Upper lobe of right lung (tissue), 1 donor: ENCODE data around the gene CHRM5. TPM values are rescaled to one million over a fixed set of nuclear protein-coding genes. Genes with fewer than 3 reads are reported as not detected.

Source experiments
- ATAC-seq: fragments of 200-7000 bp; cut with Tn5 transposase; one replicate; pipeline ENCODE4 v1.9.1; 2020; ENCODE audit warnings: mild to moderate bottlenecking, moderate library complexity
- DNase-seq: peaks from one replicate; pipeline ENCODE4 v3.0.0-alpha.2; 2020
- H3K27ac ChIP-seq: fragments of 200-600 bp; one replicate; pipeline ENCODE4 v1.8.0; 2022
- H3K27me3 ChIP-seq: fragments of 200-600 bp; one replicate; pipeline ENCODE4 v1.8.0; 2022; ENCODE audit warnings: mild to moderate bottlenecking
- H3K36me3 ChIP-seq: fragments of 200-600 bp; one replicate; pipeline ENCODE4 v1.8.0; 2022
- H3K4me1 ChIP-seq: fragments of 200-600 bp; one replicate; pipeline ENCODE4 v1.8.0; 2022
- H3K4me3 ChIP-seq: fragments of 200-600 bp; one replicate; pipeline ENCODE4 v1.8.0; 2022; ENCODE audit warnings: mild to moderate bottlenecking
- H3K9me3 ChIP-seq: fragments of 200-600 bp; one replicate; pipeline ENCODE4 v1.8.0; 2022
- CTCF ChIP-seq: fragments of 200-600 bp; IDR thresholded peaks from one replicate; pipeline ENCODE4 v1.8.0; 2022; ENCODE audit warnings: antibody characterized with exemption
- intact Hi-C: fragments of 100-400 bp; cut with DNase I; formaldehyde crosslinking; loops from one replicate; pipeline ENCODE4 v1.11.0; 2022
- total RNA-seq: library from RNA; stranded (reverse); fragmentation: NEBNext Ultra II Directional; extraction: Animal tissue kit (Norgen Biotek cat#: 25700); gene quantifications from one replicate; pipeline ENCODE4 v1.2.1, GENCODE V29; 2021
- donor health status: DM: no; HTN: yes; CAD: no; lungs with severe emphysema.

CHRM5 gene
- total RNA-seq, 1 donor from 2014 or later: not detected

- ATAC-seq: peak; percentile 32
- peaks cover 25% of the 10 kb centered on the region for H3K4me1 ChIP-seq
Observed at GRCh38 chr15:34102175-34102925, 134.1 kb downstream of the CHRM5 start.

DNA sequence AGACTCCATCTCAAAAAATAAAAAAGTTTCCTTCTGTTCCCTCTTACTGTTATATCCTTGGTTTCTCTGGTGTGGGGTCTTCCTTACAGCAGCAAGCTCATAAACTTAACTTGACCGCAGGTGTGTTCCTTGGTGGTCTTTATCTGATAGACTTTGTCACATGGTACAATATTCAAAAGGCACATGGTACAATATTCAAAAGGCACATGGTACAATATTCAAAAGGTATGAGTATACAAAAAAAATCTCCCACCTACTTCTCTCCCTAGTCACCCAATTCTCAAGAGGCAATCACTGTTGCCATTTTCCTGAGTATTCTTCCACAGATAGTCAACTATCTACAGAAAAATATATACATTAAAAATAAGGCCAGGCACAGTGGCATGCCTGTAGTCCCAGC is 138.1 kb downstream of the CHRM5 start:
- Histone ChIP-seq H3K27ac (no peak overlapping the region), H3K4me1 (peaks cover 7% of the 10 kb centered on the region), H3K27me3 (no peaks in the 10 kb centered on the region), H3K4me3 (no peak overlapping the region), H3K9me3 (no peaks in the 10 kb centered on the region), H3K36me3 (no peaks in the 10 kb centered on the region)
- no peak for DNase-seq
- intact Hi-C loops: loop anchor here (10.0 kb wide), 1 partner anchor 108 kb away; the partner anchor contains the start of gene KATNBL1
- ATAC-seq: no peak
- no peak for TF ChIP-seq CTCF

More at GRCh38 chr15:34102175-34102925, 134.1 kb downstream of the CHRM5 start:
- intact Hi-C loops: loop anchor here (10.0 kb wide), 1 partner anchor 112 kb away; the partner anchor contains the start of gene KATNBL1
- Histone ChIP-seq H3K4me3 (peak overlapping the region; percentile 96), H3K27ac (peak overlapping the region; percentile 94), H3K36me3 (no peaks in the 10 kb centered on the region), H3K27me3 (no peaks in the 10 kb centered on the region), H3K9me3 (no peaks in the 10 kb centered on the region)
- no peak for DNase-seq
- no peak for TF ChIP-seq CTCF

DNA sequence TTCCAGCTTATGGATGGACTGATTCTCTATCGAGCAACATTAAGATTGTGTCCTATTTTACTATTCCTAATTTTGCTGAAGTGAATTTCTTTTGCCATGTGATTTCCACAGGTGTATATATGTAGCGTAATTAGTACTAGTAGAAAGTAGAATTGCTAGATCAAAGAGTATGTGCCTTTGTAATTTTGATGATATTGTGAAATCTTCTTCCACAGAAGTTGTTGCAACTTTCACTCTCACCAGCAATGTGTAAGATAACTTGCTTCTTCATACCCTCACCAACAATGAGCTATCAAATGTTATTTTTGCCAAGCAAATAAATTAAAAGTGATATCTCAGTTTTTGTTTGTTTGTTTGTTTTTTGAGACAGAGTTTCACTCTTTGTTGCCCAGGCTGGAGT is 139.0 kb downstream of the CHRM5 start:
- intact Hi-C loops: loop anchor here (10.0 kb wide), 1 partner anchor 107 kb away; the partner anchor contains the start of gene KATNBL1
- H3K27me3 ChIP-seq: no peaks in the 10 kb centered on the region
- H3K9me3 ChIP-seq: no peaks in the 10 kb centered on the region
- DNase-seq (no peak), ATAC-seq (no peak)
- no peak for TF ChIP-seq CTCF
- H3K36me3 ChIP-seq: no peaks in the 10 kb centered on the region
- no peak overlapping the region for H3K27ac ChIP-seq
- peaks cover 6% of the 10 kb centered on the region for H3K4me1 ChIP-seq
- H3K4me3 ChIP-seq: no peak overlapping the region

GRCh38 chr15:34109797-34110663 is 141.7 kb downstream of the CHRM5 start:
- intact Hi-C loops: loop anchor here (10.0 kb wide), 1 partner anchor 105 kb away; the partner anchor contains the start of gene KATNBL1
- no peak for DNase-seq
- Histone ChIP-seq H3K4me3 (no peak overlapping the region), H3K36me3 (no peaks in the 10 kb centered on the region), H3K27me3 (peaks cover 6% of the 10 kb centered on the region), H3K4me1 (no peaks in the 10 kb centered on the region), H3K27ac (no peak overlapping the region), H3K9me3 (no peaks in the 10 kb centered on the region)
- peak; percentile 48 for TF ChIP-seq CTCF
- ATAC-seq: no peak

DNA sequence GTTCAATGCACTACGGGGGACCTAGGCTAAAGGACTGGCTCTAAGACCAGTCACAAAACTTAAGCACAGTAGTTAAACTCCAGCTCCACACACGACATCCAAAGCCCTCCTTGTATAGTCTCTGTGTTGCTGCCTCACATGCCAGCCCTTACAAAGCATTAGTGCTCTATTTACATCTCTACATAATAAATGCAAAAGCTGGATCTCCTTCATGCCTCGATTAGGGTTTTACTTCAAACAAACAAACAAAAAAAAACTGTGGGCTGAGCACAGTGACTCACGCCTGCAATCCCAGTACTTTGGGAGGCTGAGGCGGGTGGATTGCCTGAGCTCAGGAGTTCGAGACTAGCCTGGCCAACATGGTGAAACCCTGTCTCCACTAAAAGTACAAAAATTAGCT is 143.2 kb downstream of the CHRM5 start:
- H3K4me1 ChIP-seq: no peaks in the 10 kb centered on the region
- no peak overlapping the region for H3K4me3 ChIP-seq
- intact Hi-C loops: no loop called here
- ATAC-seq (no peak), DNase-seq (no peak)
- H3K27ac ChIP-seq: no peak overlapping the region
- no peak for TF ChIP-seq CTCF
- no peaks in the 10 kb centered on the region for H3K9me3 ChIP-seq
- H3K36me3 ChIP-seq: no peaks in the 10 kb centered on the region
- H3K27me3 ChIP-seq: peaks cover 11% of the 10 kb centered on the region
